HepG2 (cell line): Measurements from ENCODE around the gene TRIM74. TPM values are rescaled to one million over a fixed set of nuclear protein-coding genes. Genes with fewer than 3 reads are reported as not detected.

ENCODE experiments used
- EHMT2 ChIP-seq: fragments of 200-600 bp; sonication (generic); IDR thresholded peaks from 2 replicates; pipeline ENCODE4 v1.7.0; 2017; ENCODE audit warnings: antibody characterized with exemption, low read depth, low read length, borderline replicate concordance
- FLYWCH1 ChIP-seq: sonication (generic); formaldehyde crosslinking; IDR thresholded peaks from 2 replicates; pipeline ENCODE4 v1.8.1; 2023; ENCODE audit warnings: mild to moderate bottlenecking, missing genetic modification reagents
- FOXK2 ChIP-seq: fragments of 450-650 bp; IDR thresholded peaks from 2 replicates; pipeline ENCODE4 v1.6.1; 2016
- GABPA ChIP-seq, 2 experiments: IDR thresholded peaks; 2 replicates each; pipeline ENCODE4 v1.6.1; 2011 to 2016; ENCODE audit warnings: low read depth in 2 of 2, low read length in 1 of 2, missing biosample characterization in 1 of 2, missing genetic modification characterization in 1 of 2
- KAT8 ChIP-seq: IDR thresholded peaks from 2 replicates; pipeline ENCODE4 v1.6.1; 2016; ENCODE audit warnings: missing genetic modification reagents, missing compliant biosample characterization
- KIAA2018 ChIP-seq: sonication (generic); formaldehyde crosslinking; IDR thresholded peaks from 2 replicates; pipeline ENCODE4 v1.5.0; 2020; ENCODE audit warnings: mild to moderate bottlenecking, missing genetic modification reagents, borderline replicate concordance
- MEIS1 ChIP-seq: sonication (generic); formaldehyde crosslinking; IDR thresholded peaks from 2 replicates; pipeline ENCODE4 v1.9.0; 2021; ENCODE audit warnings: mild to moderate bottlenecking, missing genetic modification reagents, moderate library complexity, borderline replicate concordance
- MYC ChIP-seq: sonication (generic); formaldehyde crosslinking; IDR thresholded peaks from 2 replicates; pipeline ENCODE4 v1.9.0; 2021; ENCODE audit warnings: missing genetic modification reagents, borderline replicate concordance
- POLR2A ChIP-seq, 2 experiments: IDR thresholded peaks; 2 replicates each; pipeline ENCODE4 v1.6.1; 2011; ENCODE audit warnings: low read depth in 2 of 2, low read length in 2 of 2, mild to moderate bottlenecking in 1 of 2, moderate library complexity in 1 of 2; ENCODE audit not compliant: insufficient read depth in 1 of 2
- ZNF274 ChIP-seq: sonication (generic); formaldehyde crosslinking; IDR thresholded peaks from 2 replicates; pipeline ENCODE4 v1.5.1; 2020; ENCODE audit warnings: mild to moderate bottlenecking, missing genetic modification reagents
- ZNF30 ChIP-seq: sonication (generic); formaldehyde crosslinking; IDR thresholded peaks from 2 replicates; pipeline ENCODE4 v1.5.0; 2020; ENCODE audit warnings: mild to moderate bottlenecking, missing genetic modification reagents
- ZNF350 ChIP-seq: sonication (generic); formaldehyde crosslinking; IDR thresholded peaks from 2 replicates; pipeline ENCODE4 v1.4.0; 2020; ENCODE audit warnings: mild to moderate bottlenecking, low read depth, missing genetic modification reagents, borderline replicate concordance
- ZNF501 ChIP-seq: sonication (generic); formaldehyde crosslinking; IDR thresholded peaks from 2 replicates; pipeline ENCODE4 v1.5.1; 2020; ENCODE audit warnings: mild to moderate bottlenecking, moderate library complexity, missing genetic modification reagents
- ZNF552 ChIP-seq: sonication (generic); formaldehyde crosslinking; IDR thresholded peaks from 2 replicates; pipeline ENCODE4 v1.9.0; 2022; ENCODE audit warnings: missing genetic modification reagents, mild to moderate bottlenecking, borderline replicate concordance
- ZNF563 ChIP-seq: sonication (generic); formaldehyde crosslinking; IDR thresholded peaks from 2 replicates; pipeline ENCODE4 v1.8.0; 2022; ENCODE audit warnings: mild to moderate bottlenecking, moderate library complexity, missing genetic modification reagents
- ZNF7 ChIP-seq: IDR thresholded peaks from 2 replicates; pipeline ENCODE4 v1.6.1; 2016; ENCODE audit warnings: missing biosample characterization, missing genetic modification reagents
- ZNF737 ChIP-seq: sonication (generic); formaldehyde crosslinking; IDR thresholded peaks from 2 replicates; pipeline ENCODE4 v1.5.0; 2020; ENCODE audit warnings: missing genetic modification reagents, mild to moderate bottlenecking, borderline replicate concordance
- ZNF841 ChIP-seq: sonication (generic); formaldehyde crosslinking; IDR thresholded peaks from 2 replicates; pipeline ENCODE4 v1.8.1; 2023; ENCODE audit warnings: missing genetic modification reagents, borderline replicate concordance
- ZSCAN29 ChIP-seq: sonication (generic); formaldehyde crosslinking; conservative IDR thresholded peaks from 2 replicates; pipeline ENCODE4 v1.4.0; 2020; ENCODE audit warnings: mild to moderate bottlenecking, missing genetic modification reagents
- polyA plus RNA-seq, 8 experiments: library from polyadenylated mRNA; depleted of rRNA in 3 of 8; stranded (reverse) in 7 of 8; unstranded in 1 of 8; fragments of >200 nt; fragmentation: Illumina TruSeq in 4 of 8; extraction: Trizol in 4 of 8; gene quantifications; 2 replicates each; pipeline versions ENCODE4 v1.2.1 to v1.2.3, GENCODE V29; 2011 to 2016; ENCODE audit warnings: low read depth in 4 of 8, missing spikeins in 1 of 8, mixed read lengths in 1 of 8; ENCODE audit not compliant: insufficient read depth in 1 of 8
- total RNA-seq, 5 experiments: library from RNA; depleted of rRNA; stranded (reverse); fragments of >200 nt; fragmentation: Illumina TruSeq; extraction: Trizol; gene quantifications; 2 replicates each; pipeline ENCODE4 v1.2.3, GENCODE V29; 2016; ENCODE audit warnings: low read depth in 1 of 5
- TF ChIP-seq, protein P1 (sequence below): sonication (generic); formaldehyde crosslinking; conservative IDR thresholded peaks from 2 replicates; pipeline ENCODE4 v1.8.0; 2022; ENCODE audit warnings: missing genetic modification reagents

TRIM74 gene
- total and polyA plus RNA-seq, 2 of the 13 experiments (the other 11 are each of a cell fraction or from before 2014, with no cell fraction given) = 0.51 to 1.4 TPM

DNA sequence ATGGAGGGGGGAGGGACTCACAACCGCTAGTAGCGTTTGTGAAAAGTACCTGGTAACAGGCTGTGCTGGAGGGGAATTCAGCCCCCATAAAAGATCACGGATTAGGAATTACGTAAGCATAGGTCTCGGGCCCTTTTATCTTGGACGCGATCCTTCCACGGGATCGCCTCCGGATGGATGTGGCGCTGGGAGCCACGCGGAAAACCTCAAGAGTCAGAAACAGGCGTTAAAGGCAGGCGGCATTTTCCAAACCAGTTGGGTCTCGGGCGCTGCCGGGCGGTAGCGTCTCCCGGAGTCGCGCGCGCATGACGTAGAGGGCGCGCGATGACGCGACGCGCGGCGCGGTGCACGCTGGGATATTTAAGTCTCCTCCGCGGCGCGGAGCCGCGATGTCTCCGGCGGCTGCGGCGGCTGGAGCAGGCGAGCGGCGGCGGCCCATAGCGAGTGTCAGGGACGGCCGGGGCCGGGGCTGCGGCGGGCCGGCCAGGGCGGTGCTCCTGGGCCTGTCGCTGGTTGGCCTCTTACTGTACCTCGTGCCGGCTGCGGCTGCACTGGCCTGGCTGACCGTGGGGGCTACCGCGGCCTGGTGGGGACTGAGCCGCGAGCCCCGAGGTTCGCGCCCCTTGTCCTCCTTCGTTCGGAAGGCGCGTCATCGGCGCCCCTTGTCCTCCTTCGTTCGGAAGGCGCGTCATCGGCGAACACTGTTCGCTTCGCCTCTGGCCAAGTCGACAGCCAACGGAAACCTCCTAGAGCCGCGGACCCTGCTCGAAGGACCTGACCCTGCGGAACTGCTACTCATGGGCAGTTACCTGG is 44.3 kb downstream of the TRIM74 start, which contains the start of gene POM121 (continued):
- TF ChIP-seq EHMT2 (no peak), ZNF563 (peak; percentile 55), MEIS1 (CRISPR knock-in tag) (peak; percentile 69; the same call in 1 of the 2 replicates), ZNF552 (CRISPR knock-in tag) (peak; percentile 77; the same call in 1 of the 2 replicates), ZNF7 (CRISPR knock-in tag) (no peak), KIAA2018 (CRISPR knock-in tag) (0 out of 2 replicates have a peak, but pooled peaks have one; percentile 58), ZNF30 (CRISPR knock-in tag) (no peak), FLYWCH1 (CRISPR knock-in tag) (no peak), ZNF350 (0 out of 2 replicates have a peak, but pooled peaks have one; percentile 38), FOXK2 (no peak), ZSCAN29 (no peak), ZNF501 (CRISPR knock-in tag) (peak; percentile 68), MYC (peak; percentile 69; the same call in 1 of the 2 replicates), GABPA (IDR thresholded peaks at IDR 0.05; ENCODE audit: low read depth, low read length) (no peak), GABPA (CRISPR knock-in tag; IDR thresholded peaks at IDR 0.05; ENCODE audit: low read depth) (no peak), KAT8 (CRISPR knock-in tag) (peak; percentile 96), ZNF737 (CRISPR knock-in tag) (no peak), ZNF274 (CRISPR knock-in tag) (no peak), ZNF841 (CRISPR knock-in tag) (no peak), POLR2A (IDR thresholded peaks at IDR 0.05; ENCODE audit: insufficient read depth in 1 of 2, low read depth in 2 of 2, low read length in 2 of 2) (peak; percentile 54 to 63; a peak in 3 of 4 replicates)
- TF ChIP-seq, protein P1, sequence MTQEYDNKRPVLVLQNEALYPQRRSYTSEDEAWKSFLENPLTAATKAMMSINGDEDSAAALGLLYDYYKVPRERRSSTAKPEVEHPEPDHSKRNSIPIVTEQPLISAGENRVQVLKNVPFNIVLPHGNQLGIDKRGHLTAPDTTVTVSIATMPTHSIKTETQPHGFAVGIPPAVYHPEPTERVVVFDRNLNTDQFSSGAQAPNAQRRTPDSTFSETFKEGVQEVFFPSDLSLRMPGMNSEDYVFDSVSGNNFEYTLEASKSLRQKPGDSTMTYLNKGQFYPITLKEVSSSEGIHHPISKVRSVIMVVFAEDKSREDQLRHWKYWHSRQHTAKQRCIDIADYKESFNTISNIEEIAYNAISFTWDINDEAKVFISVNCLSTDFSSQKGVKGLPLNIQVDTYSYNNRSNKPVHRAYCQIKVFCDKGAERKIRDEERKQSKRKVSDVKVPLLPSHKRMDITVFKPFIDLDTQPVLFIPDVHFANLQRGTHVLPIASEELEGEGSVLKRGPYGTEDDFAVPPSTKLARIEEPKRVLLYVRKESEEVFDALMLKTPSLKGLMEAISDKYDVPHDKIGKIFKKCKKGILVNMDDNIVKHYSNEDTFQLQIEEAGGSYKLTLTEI (CRISPR knock-in tag) = no peak
